ENCODE measurements around the gene ARMC9.

ARMC9 gene

GRCh38 chr2:231384970-231385369, 186.5 kb downstream of the ARMC9 start:
- H3K4me3 ChIP-seq (ENCODE audit: low read depth, low read length), result no peak overlapping the region
- DNase-seq (ENCODE audit: low read depth), result no peak

- no peak overlapping the region for H3K4me3 ChIP-seq (ENCODE audit: low read depth, low read length)
- DNase-seq (ENCODE audit: low read depth), result no peak
Observed at GRCh38 chr2:231385429-231385828, 187.0 kb downstream of the ARMC9 start.

GRCh38 chr2:231386446-231386845, 188.0 kb downstream of the ARMC9 start:
- peak; percentile 43 for DNase-seq (ENCODE audit: low read depth)
- H3K4me3 ChIP-seq (ENCODE audit: low read depth, low read length), result no peak overlapping the region

- no peak overlapping the region for H3K4me3 ChIP-seq (ENCODE audit: low read depth, low read length)
- no peak for DNase-seq (ENCODE audit: low read depth)
Observed at GRCh38 chr2:231387904-231388724, 189.7 kb downstream of the ARMC9 start.

GRCh38 chr2:231388725-231389346, 190.4 kb downstream of the ARMC9 start:
- H3K4me3 ChIP-seq (ENCODE audit: low read depth, low read length), result no peak overlapping the region
- DNase-seq (ENCODE audit: low read depth), result no peak

GRCh38 chr2:231390667-231391066, 192.2 kb downstream of the ARMC9 start:
- DNase-seq (ENCODE audit: low read depth), result no peak
- no peak overlapping the region for H3K4me3 ChIP-seq (ENCODE audit: low read depth, low read length)

- no peak for DNase-seq (ENCODE audit: low read depth)
- no peak overlapping the region for H3K4me3 ChIP-seq (ENCODE audit: low read depth, low read length)
Observed at GRCh38 chr2:231391981-231392380, 193.6 kb downstream of the ARMC9 start.

GRCh38 chr2:231392431-231393148, 194.2 kb downstream of the ARMC9 start:
- no peak for DNase-seq (ENCODE audit: low read depth)
- no peak overlapping the region for H3K4me3 ChIP-seq (ENCODE audit: low read depth, low read length)

GRCh38 chr2:231393149-231394131, 195.0 kb downstream of the ARMC9 start:
- DNase-seq (ENCODE audit: low read depth), result no peak

GRCh38 chr2:231394211-231395141, 196.0 kb downstream of the ARMC9 start:
- DNase-seq (ENCODE audit: low read depth), result no peak
- H3K4me3 ChIP-seq (ENCODE audit: low read depth, low read length), result no peak overlapping the region

More at GRCh38 chr2:231393149-231394131, 195.0 kb downstream of the ARMC9 start:
- no peak overlapping the region for H3K4me3 ChIP-seq (ENCODE audit: low read depth, low read length)

- no peak for DNase-seq (ENCODE audit: low read depth)
Observed at GRCh38 chr2:231395188-231396057, 197.0 kb downstream of the ARMC9 start, which contains the start of gene B3GNT7. Gene B3GNT7 (plus strand): TSS chr2:231395710. CDS start chr2:231395804, 94 bp downstream.

GRCh38 chr2:231396058-231396821, 197.8 kb downstream of the ARMC9 start:
- no peak for DNase-seq (ENCODE audit: low read depth)
- H3K4me3 ChIP-seq (ENCODE audit: low read depth, low read length), result no peak overlapping the region

More at GRCh38 chr2:231395188-231396057, 197.0 kb downstream of the ARMC9 start, which contains the start of gene B3GNT7:
- peak within 1 kb of the TSS; percentile 30 for H3K4me3 ChIP-seq (ENCODE audit: low read depth, low read length)

GRCh38 chr2:231397011-231397927, 198.8 kb downstream of the ARMC9 start:
- H3K4me3 ChIP-seq (ENCODE audit: low read depth, low read length), result no peak overlapping the region
- DNase-seq (ENCODE audit: low read depth), result no peak

- no peak overlapping the region for H3K4me3 ChIP-seq (ENCODE audit: low read depth, low read length)
- DNase-seq (ENCODE audit: low read depth), result no peak
Observed at GRCh38 chr2:231397928-231398294, 199.5 kb downstream of the ARMC9 start.

- no peak overlapping the region for H3K4me3 ChIP-seq (ENCODE audit: low read depth, low read length)
Observed at GRCh38 chr2:231398585-231398984, 200.2 kb downstream of the ARMC9 start.

More at GRCh38 chr2:231398585-231398984, 200.2 kb downstream of the ARMC9 start:
- DNase-seq (ENCODE audit: low read depth), result no peak

All from skeletal muscle cell (primary cell).